ENCODE results near the gene CA9. TPM values are rescaled to one million over a fixed set of nuclear protein-coding genes. Genes with fewer than 3 reads are reported as not detected.

CA9 gene
- total RNA-seq, 1 experiment from 2014 or later = 1.0 TPM

GRCh38 chr9:35658137-35658967 lies 15.4 kb upstream of the CA9 start, which contains the start of gene CCDC107 (continued):
- TF ChIP-seq NFYB (CRISPR knock-in tag; conservative IDR thresholded peaks at IDR 0.05; ENCODE audit: low read depth) = no peak
- TF ChIP-seq NFATC4 (CRISPR knock-in tag; IDR thresholded peaks at IDR 0.05) = peak; percentile 72
- TF ChIP-seq, protein P1, sequence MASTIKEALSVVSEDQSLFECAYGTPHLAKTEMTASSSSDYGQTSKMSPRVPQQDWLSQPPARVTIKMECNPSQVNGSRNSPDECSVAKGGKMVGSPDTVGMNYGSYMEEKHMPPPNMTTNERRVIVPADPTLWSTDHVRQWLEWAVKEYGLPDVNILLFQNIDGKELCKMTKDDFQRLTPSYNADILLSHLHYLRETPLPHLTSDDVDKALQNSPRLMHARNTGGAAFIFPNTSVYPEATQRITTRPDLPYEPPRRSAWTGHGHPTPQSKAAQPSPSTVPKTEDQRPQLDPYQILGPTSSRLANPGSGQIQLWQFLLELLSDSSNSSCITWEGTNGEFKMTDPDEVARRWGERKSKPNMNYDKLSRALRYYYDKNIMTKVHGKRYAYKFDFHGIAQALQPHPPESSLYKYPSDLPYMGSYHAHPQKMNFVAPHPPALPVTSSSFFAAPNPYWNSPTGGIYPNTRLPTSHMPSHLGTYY (CRISPR knock-in tag; IDR thresholded peaks at IDR 0.05) = 0 out of 2 replicates have a peak, but pooled peaks have one; percentile 4
- peak; percentile 65; the same call in 1 of the 2 replicates for TF ChIP-seq TP53 (CRISPR knock-in tag; IDR thresholded peaks at IDR 0.05)
- TF ChIP-seq, protein P2, sequence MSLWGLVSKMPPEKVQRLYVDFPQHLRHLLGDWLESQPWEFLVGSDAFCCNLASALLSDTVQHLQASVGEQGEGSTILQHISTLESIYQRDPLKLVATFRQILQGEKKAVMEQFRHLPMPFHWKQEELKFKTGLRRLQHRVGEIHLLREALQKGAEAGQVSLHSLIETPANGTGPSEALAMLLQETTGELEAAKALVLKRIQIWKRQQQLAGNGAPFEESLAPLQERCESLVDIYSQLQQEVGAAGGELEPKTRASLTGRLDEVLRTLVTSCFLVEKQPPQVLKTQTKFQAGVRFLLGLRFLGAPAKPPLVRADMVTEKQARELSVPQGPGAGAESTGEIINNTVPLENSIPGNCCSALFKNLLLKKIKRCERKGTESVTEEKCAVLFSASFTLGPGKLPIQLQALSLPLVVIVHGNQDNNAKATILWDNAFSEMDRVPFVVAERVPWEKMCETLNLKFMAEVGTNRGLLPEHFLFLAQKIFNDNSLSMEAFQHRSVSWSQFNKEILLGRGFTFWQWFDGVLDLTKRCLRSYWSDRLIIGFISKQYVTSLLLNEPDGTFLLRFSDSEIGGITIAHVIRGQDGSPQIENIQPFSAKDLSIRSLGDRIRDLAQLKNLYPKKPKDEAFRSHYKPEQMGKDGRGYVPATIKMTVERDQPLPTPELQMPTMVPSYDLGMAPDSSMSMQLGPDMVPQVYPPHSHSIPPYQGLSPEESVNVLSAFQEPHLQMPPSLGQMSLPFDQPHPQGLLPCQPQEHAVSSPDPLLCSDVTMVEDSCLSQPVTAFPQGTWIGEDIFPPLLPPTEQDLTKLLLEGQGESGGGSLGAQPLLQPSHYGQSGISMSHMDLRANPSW (CRISPR knock-in tag; conservative IDR thresholded peaks at IDR 0.05; ENCODE audit: low read depth) = 0 out of 2 replicates have a peak, but pooled peaks have one; percentile 51
- 0 out of 2 replicates have a peak, but pooled peaks have one; percentile 37 for TF ChIP-seq CREB1 (CRISPR knock-in tag; IDR thresholded peaks at IDR 0.05)
- TF ChIP-seq GTF2I (CRISPR knock-in tag; conservative IDR thresholded peaks at IDR 0.05) = no peak
- TF ChIP-seq ZNF263 (CRISPR knock-in tag; IDR thresholded peaks at IDR 0.05; ENCODE audit: low read depth) = no peak
- TF ChIP-seq, protein P3, sequence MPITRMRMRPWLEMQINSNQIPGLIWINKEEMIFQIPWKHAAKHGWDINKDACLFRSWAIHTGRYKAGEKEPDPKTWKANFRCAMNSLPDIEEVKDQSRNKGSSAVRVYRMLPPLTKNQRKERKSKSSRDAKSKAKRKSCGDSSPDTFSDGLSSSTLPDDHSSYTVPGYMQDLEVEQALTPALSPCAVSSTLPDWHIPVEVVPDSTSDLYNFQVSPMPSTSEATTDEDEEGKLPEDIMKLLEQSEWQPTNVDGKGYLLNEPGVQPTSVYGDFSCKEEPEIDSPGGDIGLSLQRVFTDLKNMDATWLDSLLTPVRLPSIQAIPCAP (CRISPR knock-in tag; IDR thresholded peaks at IDR 0.05) = peak; percentile 75; the same call in 1 of the 2 replicates
- no peak for TF ChIP-seq MXD4 (CRISPR knock-in tag; IDR thresholded peaks at IDR 0.05; ENCODE audit: borderline replicate concordance)
- TF ChIP-seq, protein P4, sequence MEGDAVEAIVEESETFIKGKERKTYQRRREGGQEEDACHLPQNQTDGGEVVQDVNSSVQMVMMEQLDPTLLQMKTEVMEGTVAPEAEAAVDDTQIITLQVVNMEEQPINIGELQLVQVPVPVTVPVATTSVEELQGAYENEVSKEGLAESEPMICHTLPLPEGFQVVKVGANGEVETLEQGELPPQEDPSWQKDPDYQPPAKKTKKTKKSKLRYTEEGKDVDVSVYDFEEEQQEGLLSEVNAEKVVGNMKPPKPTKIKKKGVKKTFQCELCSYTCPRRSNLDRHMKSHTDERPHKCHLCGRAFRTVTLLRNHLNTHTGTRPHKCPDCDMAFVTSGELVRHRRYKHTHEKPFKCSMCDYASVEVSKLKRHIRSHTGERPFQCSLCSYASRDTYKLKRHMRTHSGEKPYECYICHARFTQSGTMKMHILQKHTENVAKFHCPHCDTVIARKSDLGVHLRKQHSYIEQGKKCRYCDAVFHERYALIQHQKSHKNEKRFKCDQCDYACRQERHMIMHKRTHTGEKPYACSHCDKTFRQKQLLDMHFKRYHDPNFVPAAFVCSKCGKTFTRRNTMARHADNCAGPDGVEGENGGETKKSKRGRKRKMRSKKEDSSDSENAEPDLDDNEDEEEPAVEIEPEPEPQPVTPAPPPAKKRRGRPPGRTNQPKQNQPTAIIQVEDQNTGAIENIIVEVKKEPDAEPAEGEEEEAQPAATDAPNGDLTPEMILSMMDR (IDR thresholded peaks at IDR 0.05) = peak; percentile 39; the same call in 1 of the 2 replicates
- no peak for TF ChIP-seq ZNF396 (CRISPR knock-in tag; IDR thresholded peaks at IDR 0.05; ENCODE audit: borderline replicate concordance)
- peak; percentile 77; the same call in 1 of the 2 replicates for TF ChIP-seq FOXP1 (CRISPR knock-in tag; IDR thresholded peaks at IDR 0.05; ENCODE audit: borderline replicate concordance)
- TF ChIP-seq TEAD1 (CRISPR knock-in tag; IDR thresholded peaks at IDR 0.05) = 0 out of 2 replicates have a peak, but pooled peaks have one; percentile 52
- TF ChIP-seq HMGXB4 (CRISPR knock-in tag; IDR thresholded peaks at IDR 0.05) = peak; percentile 99
- 0 out of 2 replicates have a peak, but pooled peaks have one; percentile 49 for TF ChIP-seq EMX1 (CRISPR knock-in tag; IDR thresholded peaks at IDR 0.05)
- no peak for TF ChIP-seq ZNF425 (CRISPR knock-in tag; conservative IDR thresholded peaks at IDR 0.05)
- TF ChIP-seq CBFB (CRISPR knock-in tag; IDR thresholded peaks at IDR 0.05; ENCODE audit: low read depth) = 0 out of 2 replicates have a peak, but pooled peaks have one; percentile 49
- TF ChIP-seq TCF7 (CRISPR knock-in tag; IDR thresholded peaks at IDR 0.05; ENCODE audit: low read depth) = peak; percentile 73; the same call in 1 of the 2 replicates
- peak; percentile 75; the same call in 1 of the 2 replicates for TF ChIP-seq MYBL2 (CRISPR knock-in tag; IDR thresholded peaks at IDR 0.05)
- no peak for TF ChIP-seq USF2 (CRISPR knock-in tag; IDR thresholded peaks at IDR 0.05)
- TF ChIP-seq SMAD3 (CRISPR knock-in tag; IDR thresholded peaks at IDR 0.05; ENCODE audit: borderline replicate concordance) = peak; percentile 70; the same call in 1 of the 2 replicates
- TF ChIP-seq FOXK1 (CRISPR knock-in tag; IDR thresholded peaks at IDR 0.05) = peak; percentile 78; the same call in 1 of the 2 replicates
- TF ChIP-seq RELA (CRISPR knock-in tag; IDR thresholded peaks at IDR 0.05; ENCODE audit: borderline replicate concordance) = peak; percentile 85; the same call in 1 of the 2 replicates

All from WTC11 (cell line).